ENCODE results near the gene NDUFS2. TPM values are rescaled to one million over a fixed set of nuclear protein-coding genes. Genes with fewer than 3 reads are reported as not detected.

NDUFS2 gene
- total RNA-seq, 4 donors from 2014 or later: 93.4 to 121 (median 100) TPM

GRCh38 chr1:161230762-161231161 is 28.6 kb downstream of the NDUFS2 start:
- TF ChIP-seq POLR2A (IDR thresholded peaks at IDR 0.05): no peak
- TF ChIP-seq POLR2AphosphoS5 (IDR thresholded peaks at IDR 0.05): no peak
- TF ChIP-seq CTCF (IDR thresholded peaks at IDR 0.05): no peak
- no peak for TF ChIP-seq EP300 (IDR thresholded peaks at IDR 0.05)
- H3K27me3 ChIP-seq: no peaks in the 10 kb centered on the region
- H3K36me3 ChIP-seq: peaks cover 0 to 32% of the 10 kb centered on the region in 2 donors
- H3K27ac ChIP-seq: no peak overlapping the region
- H3K4me1 ChIP-seq: peaks cover 0 to 22% (median 18%) of the 10 kb centered on the region in 3 donors
- H3K4me3 ChIP-seq: no peak overlapping the region
- no peak for ATAC-seq
- H3K9me3 ChIP-seq: no peaks in the 10 kb centered on the region
- WGBS, 2 donors (ENCODE audit: low coverage in 1 of 2): 89 to 98% methylated on average over 3 to 4 of the region's 7 CpGs

- no peak for ATAC-seq
- Histone ChIP-seq H3K9me3 (no peaks in the 10 kb centered on the region), H3K27ac (no peak overlapping the region), H3K36me3 (peaks cover 0 to 28% of the 10 kb centered on the region in 2 donors), H3K27me3 (no peaks in the 10 kb centered on the region), H3K4me3 (no peak overlapping the region), H3K4me1 (peaks cover 0 to 2% (median 0%) of the 10 kb centered on the region in 3 donors)
- TF ChIP-seq POLR2AphosphoS5 (IDR thresholded peaks at IDR 0.05) (no peak), POLR2A (IDR thresholded peaks at IDR 0.05) (no peak), CTCF (IDR thresholded peaks at IDR 0.05) (no peak), EP300 (IDR thresholded peaks at IDR 0.05) (no peak)
- 100% methylated on average over 2 of the region's 9 CpGs; no CpG with 5 or more reads in 1 of the 2 donors for WGBS, 2 donors (ENCODE audit: low coverage in 1 of 2)
These were observed 30.9 kb downstream of the NDUFS2 start for GRCh38 chr1:161233102-161233501.

- no peak for ATAC-seq
- H3K9me3 ChIP-seq: no peaks in the 10 kb centered on the region
- TF ChIP-seq POLR2AphosphoS5 (IDR thresholded peaks at IDR 0.05): no peak
- no peak for TF ChIP-seq EP300 (IDR thresholded peaks at IDR 0.05)
- no peak for TF ChIP-seq CTCF (IDR thresholded peaks at IDR 0.05)
- no peak for TF ChIP-seq POLR2A (IDR thresholded peaks at IDR 0.05)
- H3K4me1 ChIP-seq: no peaks in the 10 kb centered on the region
- no peaks in the 10 kb centered on the region for H3K27me3 ChIP-seq
- H3K27ac ChIP-seq: no peak overlapping the region
- no peak overlapping the region for H3K4me3 ChIP-seq
- 63 to 84% methylated on average over 3 to 5 of the region's 5 CpGs for WGBS, 2 donors (ENCODE audit: low coverage in 1 of 2)
- no peaks in the 10 kb centered on the region for H3K36me3 ChIP-seq
These were observed 34.0 kb downstream of the NDUFS2 start for GRCh38 chr1:161235957-161236775.

GRCh38 chr1:161238039-161238473 is 35.9 kb downstream of the NDUFS2 start, which contains the start of gene NR1I3:
Gene NR1I3 (minus strand): TSS chr1:161238203. CDS start chr1:161236565, 1,638 bp downstream.
- Histone ChIP-seq H3K4me3 (no peak within 1 kb of the TSS), H3K4me1 (no peaks in the 10 kb centered on the region), H3K9me3 (no peaks in the 10 kb centered on the region), H3K27me3 (no peaks in the 10 kb centered on the region), H3K27ac (no peak within 1 kb of the TSS), H3K36me3 (no peaks in the 10 kb centered on the region)
- 82% methylated on average over 3 of the region's 4 CpGs; no CpG with 5 or more reads in 1 of the 2 donors for WGBS, 2 donors (ENCODE audit: low coverage in 1 of 2)
- TF ChIP-seq POLR2AphosphoS5 (IDR thresholded peaks at IDR 0.05) (no peak), POLR2A (IDR thresholded peaks at IDR 0.05) (no peak), EP300 (IDR thresholded peaks at IDR 0.05) (no peak), CTCF (IDR thresholded peaks at IDR 0.05) (no peak)
- no peak for ATAC-seq

- no peak for ATAC-seq
- 58% methylated on average over 2 of the region's 3 CpGs; no CpG with 5 or more reads in 1 of the 2 donors for WGBS, 2 donors (ENCODE audit: low coverage in 1 of 2)
- H3K9me3 ChIP-seq: no peaks in the 10 kb centered on the region
These were observed 39.5 kb downstream of the NDUFS2 start for GRCh38 chr1:161241682-161242081.

More at GRCh38 chr1:161241682-161242081, 39.5 kb downstream of the NDUFS2 start:
- TF ChIP-seq EP300 (IDR thresholded peaks at IDR 0.05): no peak
- no peak for TF ChIP-seq POLR2A (IDR thresholded peaks at IDR 0.05)
- TF ChIP-seq CTCF (IDR thresholded peaks at IDR 0.05): no peak
- no peak for TF ChIP-seq POLR2AphosphoS5 (IDR thresholded peaks at IDR 0.05)
- H3K27ac ChIP-seq: no peak overlapping the region
- no peaks in the 10 kb centered on the region for H3K36me3 ChIP-seq
- H3K27me3 ChIP-seq: no peaks in the 10 kb centered on the region
- no peak overlapping the region for H3K4me3 ChIP-seq
- H3K4me1 ChIP-seq: no peaks in the 10 kb centered on the region
